GM18861 (cell line): ENCODE results near the gene VCX3A.
"Not testable (repeated sequence)": the region's sequence is repeated elsewhere in the genome, so short reads cannot be mapped to it uniquely, and the experiment has no call there.

Source experiments
- ATAC-seq: cut with Tn5 transposase; IDR thresholded peaks from one replicate; pipeline ENCODE4 v1.9.1; 2021; ENCODE audit not compliant: unreplicated experiment

The VCX3A gene

DNA sequence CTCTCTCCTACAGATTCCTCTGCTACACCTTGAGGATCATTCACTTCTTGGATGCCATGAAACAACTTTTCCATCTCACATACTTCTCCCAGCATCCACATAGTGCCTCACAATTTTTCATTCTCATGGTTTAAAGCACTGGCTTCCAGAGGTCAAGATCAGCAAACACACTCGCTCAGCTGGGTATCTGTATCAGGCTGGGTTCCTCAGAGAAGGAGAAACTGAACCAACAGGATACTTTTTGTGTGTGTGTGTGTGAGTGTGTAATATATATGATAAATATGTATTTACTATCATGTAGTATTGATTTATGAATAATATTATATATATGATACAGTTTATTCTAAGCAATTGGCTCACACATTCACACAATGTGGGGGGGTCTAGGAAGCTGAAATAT is at the start of gene VCX3A:
Gene VCX3A (minus strand): TSS at position 101 of the 400 bp plus-strand sequence. CDS start 621 bp downstream, outside the sequence.
- ATAC-seq = not testable (repeated sequence)

DNA sequence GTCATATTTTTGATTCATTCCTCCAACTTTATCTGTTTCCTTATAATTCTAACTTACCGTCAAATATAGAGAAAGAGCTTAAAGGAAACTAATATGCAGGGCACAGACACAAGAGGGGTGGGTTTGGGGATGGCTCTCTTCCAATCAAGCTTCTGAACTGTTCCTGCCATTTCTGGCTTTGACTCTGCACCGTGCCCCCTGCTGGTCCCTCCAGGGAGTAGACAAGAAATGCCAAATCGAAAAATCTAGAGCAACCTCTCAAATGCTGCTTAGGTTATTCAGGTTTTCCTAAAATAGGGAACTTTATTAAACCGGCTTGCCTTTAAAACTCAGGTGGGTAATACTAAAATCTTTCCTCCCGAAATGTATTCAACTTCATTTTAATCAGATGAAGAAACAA is 39.8 kb upstream of the VCX3A start:
- no peak for ATAC-seq

GRCh38 chrX:6568031-6568430 is 33.1 kb upstream of the VCX3A start:
- no peak for ATAC-seq

DNA sequence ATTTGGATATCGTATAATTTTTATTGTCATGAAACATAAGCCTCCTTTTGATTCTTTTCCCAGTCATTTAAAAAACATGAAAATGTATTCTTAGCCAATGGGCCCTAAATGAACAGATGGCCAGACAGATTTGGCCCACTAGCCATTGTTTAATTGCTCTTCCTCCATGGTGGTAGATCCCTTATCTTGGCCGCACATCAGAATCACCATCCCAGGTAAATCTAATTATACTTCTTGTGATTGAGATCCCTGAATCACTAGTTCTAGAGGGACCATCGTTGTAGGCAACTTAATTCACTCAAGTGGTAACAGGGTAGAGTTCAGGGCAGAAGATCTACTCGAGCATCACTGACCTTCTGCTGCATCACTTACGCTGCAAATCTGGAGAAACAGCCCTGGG is 24.1 kb upstream of the VCX3A start:
- no peak for ATAC-seq

- ATAC-seq = no peak
Measured at GRCh38 chrX:6557690-6558089, 22.8 kb upstream of the VCX3A start.

DNA sequence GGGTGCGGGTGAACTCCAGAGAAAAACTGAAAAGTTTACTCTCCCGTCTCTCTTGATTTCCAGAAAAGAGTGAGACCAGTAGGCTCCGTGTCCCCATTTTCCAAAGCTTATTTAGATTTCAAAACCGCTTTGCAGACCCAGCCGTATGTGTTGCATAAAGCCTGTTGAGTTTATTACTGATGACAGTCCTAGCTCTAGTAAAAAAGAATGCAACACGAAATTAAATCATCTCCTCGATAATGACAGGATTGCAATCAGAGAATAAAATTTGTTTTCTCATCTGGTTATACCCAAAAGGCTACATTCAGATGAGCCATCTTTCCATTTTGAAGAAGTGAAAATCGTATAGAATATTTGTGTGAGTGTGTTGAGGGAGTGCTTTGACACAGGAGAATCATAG is 16.1 kb upstream of the VCX3A start:
- no peak for ATAC-seq

- ATAC-seq = no peak
Measured at GRCh38 chrX:6545712-6546111, 10.8 kb upstream of the VCX3A start.

DNA sequence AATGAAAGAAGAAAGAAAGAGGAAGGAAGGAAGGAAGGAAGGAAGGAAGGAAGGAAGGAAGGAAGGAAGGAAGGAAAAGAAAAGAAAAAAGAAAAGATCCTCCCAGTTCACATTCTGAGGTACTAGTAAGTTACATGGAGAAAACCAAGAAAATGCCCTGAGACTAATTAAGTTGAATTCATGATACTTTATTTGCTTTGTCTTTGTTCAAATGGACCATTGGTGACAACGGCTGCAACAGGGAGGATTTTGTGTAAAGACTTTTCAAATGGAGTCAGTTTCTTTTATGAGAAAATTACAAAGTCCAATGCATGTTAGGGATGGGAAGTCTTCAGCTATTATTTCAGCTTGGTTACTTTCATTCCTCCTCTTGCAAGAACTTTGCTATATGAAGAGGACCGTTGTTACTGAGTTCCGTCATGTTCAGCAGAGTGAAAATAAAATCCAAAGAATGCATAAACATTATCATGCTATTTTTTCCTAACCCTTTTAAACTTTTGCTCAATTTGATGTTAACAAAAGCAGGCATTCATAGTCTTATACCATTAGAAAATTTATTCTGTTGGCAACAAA is 8.3 kb downstream of the VCX3A start:
- ATAC-seq = no peak

- no peak for ATAC-seq
Measured at GRCh38 chrX:6517376-6517775, 17.5 kb downstream of the VCX3A start.

DNA sequence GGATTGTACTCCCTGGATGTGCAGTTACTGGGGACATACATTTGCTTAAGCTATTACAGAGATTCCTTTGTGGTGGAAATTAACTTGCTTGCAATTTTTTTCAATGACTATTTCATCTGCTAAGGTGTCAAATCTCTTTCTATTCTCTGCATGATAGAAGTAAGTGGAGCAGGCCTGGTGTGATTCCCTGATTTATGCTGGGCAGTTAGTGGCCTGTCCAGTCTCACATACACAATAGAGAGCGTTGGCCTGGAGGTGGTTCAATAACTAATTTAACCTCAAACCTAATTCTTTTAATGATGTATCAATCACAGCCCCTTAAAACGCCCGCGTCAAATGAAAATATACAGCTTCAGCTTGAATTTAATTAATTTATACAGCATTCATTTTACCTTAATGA is 28.5 kb downstream of the VCX3A start:
- no peak for ATAC-seq

GRCh38 chrX:6505960-6506359 is 29.0 kb downstream of the VCX3A start:
- no peak for ATAC-seq

DNA sequence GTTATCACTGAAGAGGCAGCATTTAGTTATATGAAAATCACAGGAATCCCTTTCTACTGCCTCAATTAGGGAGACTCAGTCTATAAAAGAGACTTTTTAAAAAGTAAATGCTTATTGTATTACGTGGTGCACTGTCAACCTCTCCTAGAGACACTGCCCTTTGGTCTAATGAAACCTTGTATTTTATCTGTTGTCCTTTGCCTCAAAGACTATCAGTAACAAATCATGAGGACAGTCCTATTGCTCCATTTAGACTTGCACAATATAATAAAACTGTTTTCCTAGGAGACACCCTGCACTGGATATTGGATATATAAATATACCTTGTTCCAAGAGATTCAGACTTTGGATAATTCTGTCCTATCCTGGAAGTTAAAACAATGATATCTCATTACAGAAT is 34.2 kb downstream of the VCX3A start:
- ATAC-seq = no peak

DNA sequence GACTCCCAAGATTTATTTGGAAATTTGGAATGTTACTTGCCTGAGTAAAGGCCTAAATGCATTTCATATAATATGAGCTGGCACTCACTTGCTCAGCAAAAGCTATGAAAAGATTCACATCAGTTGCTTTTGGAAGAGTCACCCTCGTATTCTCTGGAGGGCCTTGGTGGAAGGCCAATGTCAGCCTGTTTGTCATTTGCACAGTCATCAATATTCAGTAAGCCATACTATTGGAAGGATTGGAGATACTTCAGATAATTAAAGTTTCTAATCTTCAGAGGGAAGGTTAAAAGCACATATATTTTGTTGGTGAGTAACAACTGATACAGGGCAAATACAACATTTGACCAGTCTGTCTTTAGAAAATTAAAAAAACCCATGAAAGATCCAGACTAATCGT is 36.6 kb downstream of the VCX3A start:
- no peak for ATAC-seq
